GM10847 (cell line): ENCODE data around the gene COL27A1.

Experiments
- POLR2A ChIP-seq: IDR thresholded peaks from 2 replicates; pipeline ENCODE4 v1.6.1; 2011; ENCODE audit not compliant: insufficient read length; ENCODE audit errors: extremely low read depth

COL27A1 gene

DNA sequence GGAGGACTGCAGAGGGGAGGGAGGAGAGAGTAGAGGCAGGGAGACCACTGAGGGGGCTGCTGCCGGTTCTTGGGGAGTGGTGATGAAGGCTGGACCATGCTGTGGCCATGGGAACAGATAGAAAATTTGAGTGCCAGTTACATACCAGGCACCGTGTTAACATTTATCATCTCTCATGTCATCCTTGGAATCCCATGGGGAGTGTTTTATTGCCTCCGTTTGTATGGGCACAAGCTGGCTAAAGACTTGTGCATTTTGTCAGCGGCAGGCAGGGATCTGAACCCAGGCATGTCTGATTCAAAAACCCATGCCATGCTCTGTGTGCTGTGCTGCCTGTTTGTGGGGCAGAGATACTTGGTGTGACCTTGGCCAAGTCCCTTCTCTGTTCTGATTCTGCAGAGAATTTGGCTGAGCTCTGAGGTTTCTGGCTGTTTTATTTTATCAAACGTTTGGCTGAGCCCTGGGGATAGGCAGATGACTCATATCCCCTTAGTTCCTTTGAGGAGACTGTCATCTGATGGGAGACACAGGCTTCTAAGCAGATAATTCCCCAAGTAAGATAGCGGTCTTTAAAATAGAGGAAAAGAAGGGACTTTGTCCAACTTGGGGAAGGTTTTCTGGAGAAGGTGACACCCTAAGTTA is 22.2 kb downstream of the COL27A1 start:
- no peak for TF ChIP-seq POLR2A

GRCh38 chr9:114178076-114178475 is 22.7 kb downstream of the COL27A1 start:
- TF ChIP-seq POLR2A, result no peak

GRCh38 chr9:114178756-114179450 is 23.6 kb downstream of the COL27A1 start:
- no peak for TF ChIP-seq POLR2A

- no peak for TF ChIP-seq POLR2A
These were observed 24.2 kb downstream of the COL27A1 start for GRCh38 chr9:114179516-114179915.

DNA sequence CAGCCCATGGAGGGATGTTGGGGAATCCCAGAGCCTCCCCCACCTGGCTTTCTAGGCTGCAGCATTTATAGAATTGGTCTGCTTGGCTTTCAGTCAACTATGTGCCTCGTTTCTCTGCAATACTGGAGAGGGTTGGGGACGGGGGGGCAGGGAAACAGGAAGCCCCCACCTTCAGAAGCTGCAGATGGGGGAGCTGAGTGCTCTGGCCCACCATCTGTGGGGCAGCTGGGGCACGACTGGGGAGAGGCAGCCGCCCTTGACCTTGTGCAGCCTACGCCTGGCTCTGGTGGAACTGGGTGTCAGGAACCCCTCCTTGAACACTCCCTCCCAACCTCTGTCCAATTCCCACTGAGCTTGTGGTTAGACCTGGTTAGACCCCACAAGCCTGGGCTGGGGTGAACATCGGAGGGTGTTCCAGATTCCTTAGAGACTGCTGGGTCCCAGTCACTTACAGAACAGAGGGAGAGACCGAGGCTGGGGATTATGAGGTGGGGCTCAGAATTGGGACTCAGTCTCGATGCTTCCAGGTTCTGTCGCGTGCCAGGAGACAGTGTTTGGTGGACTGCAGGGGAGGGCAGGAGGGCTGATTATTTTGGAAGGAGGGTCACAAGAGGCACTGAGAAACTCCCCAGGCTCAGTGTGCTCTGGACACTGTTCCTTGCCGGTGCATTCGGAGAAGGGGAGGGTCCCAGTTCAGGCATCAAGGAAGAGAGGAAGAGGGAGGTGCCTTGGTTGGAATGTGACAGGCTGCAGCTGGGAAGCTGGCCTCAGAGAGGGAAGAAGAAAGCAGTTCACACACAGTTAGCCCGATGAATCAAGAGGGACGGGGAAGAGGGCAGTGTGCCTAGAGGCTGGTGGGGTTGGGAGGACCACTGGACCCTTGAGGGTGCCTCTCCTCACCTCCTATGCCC is 25.6 kb downstream of the COL27A1 start:
- no peak for TF ChIP-seq POLR2A

GRCh38 chr9:114181607-114182409 is 26.5 kb downstream of the COL27A1 start:
- TF ChIP-seq POLR2A, result no peak

DNA sequence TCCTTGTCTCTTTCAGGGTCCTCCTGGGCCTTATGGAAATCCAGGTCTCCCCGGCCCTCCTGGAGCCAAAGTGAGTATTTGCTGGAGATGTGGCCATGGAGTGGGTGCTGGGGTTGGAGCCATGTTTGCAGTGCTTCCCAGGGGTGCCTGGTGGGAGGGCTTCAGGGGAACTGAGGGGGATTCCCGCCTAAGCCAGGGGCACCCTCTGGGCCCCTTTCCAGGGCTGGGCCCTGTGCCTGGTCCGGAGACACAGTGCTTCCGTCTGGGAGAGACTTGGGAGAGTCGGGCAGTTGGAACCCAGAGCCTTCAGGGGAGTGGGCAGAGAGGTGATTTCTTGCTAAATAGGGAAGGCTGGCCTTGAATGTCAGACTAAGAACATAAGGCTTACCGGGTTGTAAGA is 27.7 kb downstream of the COL27A1 start:
- no peak for TF ChIP-seq POLR2A

GRCh38 chr9:114184071-114184470 is 28.7 kb downstream of the COL27A1 start:
- TF ChIP-seq POLR2A, result no peak

GRCh38 chr9:114184866-114185265 is 29.5 kb downstream of the COL27A1 start:
- no peak for TF ChIP-seq POLR2A

DNA sequence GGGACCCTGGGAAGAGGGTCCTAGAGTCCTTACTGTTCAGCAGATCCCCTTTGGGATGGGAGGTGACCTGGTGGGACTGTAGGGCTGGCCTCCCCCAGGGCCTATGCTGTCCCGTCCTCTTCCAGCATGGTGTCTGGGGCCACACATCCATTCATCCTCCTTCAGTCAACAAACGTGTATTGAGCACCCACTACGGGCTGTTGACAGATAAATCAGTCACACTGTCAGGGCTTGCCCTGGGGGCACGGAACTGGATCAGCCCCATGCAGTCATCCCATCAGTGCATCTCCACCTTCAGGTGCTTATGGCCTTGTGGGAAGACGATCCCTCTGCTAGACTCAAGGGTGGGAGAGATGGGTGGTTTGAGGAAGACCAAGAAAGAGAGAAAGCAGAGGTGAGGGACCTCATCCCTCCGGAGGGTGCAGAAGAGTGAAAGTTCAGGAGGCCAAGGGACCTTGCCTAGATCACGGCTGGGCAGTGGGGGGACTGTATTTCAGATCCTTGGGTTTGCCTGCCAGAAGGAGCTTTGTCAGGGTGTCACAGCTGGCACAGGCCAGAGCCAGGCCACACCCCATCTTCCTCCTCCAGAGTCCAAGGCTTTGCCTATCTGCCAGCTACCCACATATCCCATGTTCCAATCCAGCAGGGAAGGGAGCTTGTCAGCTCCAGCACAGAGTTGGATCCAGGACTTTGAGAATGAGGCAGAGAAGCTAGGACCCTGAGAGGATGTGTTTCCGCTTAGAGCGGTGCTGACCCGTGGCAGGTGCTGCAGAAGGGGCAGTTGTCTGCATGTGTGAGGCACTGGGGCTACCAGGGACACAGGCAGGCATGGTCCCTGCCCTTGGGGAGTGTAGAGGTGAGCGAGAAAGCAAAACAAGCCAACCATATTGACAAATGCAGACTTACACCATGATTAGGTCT is 30.5 kb downstream of the COL27A1 start:
- TF ChIP-seq POLR2A, result no peak

- TF ChIP-seq POLR2A, result no peak
These were observed 31.4 kb downstream of the COL27A1 start for GRCh38 chr9:114186605-114187289.

GRCh38 chr9:114187827-114188226 is 32.5 kb downstream of the COL27A1 start:
- no peak for TF ChIP-seq POLR2A

GRCh38 chr9:114189823-114190562 is 34.7 kb downstream of the COL27A1 start:
- no peak for TF ChIP-seq POLR2A
